ENCODE measurements around the gene FLII. TPM values are rescaled to one million over a fixed set of nuclear protein-coding genes. Genes with fewer than 3 reads are reported as not detected.

The FLII gene
- total and polyA plus RNA-seq, 12 donors: 207 to 469 (median 292) TPM

DNA sequence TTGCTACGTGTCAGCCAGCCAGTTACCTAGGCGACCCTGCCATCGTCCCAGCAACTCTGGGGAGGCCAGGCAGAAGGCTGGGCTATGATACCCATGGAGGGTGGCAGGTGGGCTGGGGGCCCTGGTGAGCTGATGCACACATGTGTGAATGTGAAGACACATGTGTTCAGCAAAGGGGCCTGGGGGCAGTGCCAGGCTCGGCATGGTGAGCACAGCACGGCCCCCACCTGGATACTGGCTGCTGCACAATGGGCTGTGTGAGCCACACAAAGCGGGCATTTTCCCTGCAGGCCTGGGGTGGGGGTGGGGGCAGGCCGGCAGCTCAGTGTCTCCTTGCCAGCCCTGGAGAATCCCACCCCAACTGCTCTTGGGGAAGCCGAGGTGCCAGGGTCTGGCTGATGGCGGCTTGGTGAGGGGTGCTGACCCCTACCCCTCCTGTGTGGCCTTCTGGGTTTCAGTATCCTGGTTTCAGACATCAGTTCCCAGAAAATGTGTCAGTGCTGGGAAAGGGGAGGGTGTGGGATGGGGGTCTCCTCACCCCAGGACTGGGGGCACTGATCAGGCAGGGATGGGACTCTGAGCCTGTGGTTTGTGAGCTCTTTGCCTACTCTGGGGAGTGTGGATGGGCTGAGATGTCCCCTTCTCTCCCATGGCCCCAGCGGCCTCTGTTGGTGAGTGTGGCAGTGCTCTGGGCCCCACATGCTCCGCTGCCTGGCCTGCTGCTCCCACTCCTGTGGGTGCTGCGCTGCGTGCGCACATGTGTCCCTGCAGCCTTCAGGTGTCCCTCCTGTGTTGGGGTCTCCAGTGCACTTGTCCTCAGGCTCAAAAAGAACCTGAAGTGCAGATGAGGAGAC is 28.0 kb downstream of the FLII start:
- Histone ChIP-seq H3K4me1 (peaks cover 6 to 14% (median 10%) of the 10 kb centered on the region in 9 donors), H3K27ac (no peak overlapping the region), H3K9me3 (no peaks in the 10 kb centered on the region), H3K36me3 (peaks cover 0 to 36% (median 4%) of the 10 kb centered on the region in 9 donors), H3K4me3 (no peak overlapping the region), H3K27me3 (no peaks in the 10 kb centered on the region)
- DNase-seq (no peak), ATAC-seq (no peak)
- intact Hi-C loops (cut with DNase I): no loop called here
- 84 to 87% methylated on average over 14 of the region's 14 CpGs for WGBS, 2 donors
- TF ChIP-seq, protein P1, sequence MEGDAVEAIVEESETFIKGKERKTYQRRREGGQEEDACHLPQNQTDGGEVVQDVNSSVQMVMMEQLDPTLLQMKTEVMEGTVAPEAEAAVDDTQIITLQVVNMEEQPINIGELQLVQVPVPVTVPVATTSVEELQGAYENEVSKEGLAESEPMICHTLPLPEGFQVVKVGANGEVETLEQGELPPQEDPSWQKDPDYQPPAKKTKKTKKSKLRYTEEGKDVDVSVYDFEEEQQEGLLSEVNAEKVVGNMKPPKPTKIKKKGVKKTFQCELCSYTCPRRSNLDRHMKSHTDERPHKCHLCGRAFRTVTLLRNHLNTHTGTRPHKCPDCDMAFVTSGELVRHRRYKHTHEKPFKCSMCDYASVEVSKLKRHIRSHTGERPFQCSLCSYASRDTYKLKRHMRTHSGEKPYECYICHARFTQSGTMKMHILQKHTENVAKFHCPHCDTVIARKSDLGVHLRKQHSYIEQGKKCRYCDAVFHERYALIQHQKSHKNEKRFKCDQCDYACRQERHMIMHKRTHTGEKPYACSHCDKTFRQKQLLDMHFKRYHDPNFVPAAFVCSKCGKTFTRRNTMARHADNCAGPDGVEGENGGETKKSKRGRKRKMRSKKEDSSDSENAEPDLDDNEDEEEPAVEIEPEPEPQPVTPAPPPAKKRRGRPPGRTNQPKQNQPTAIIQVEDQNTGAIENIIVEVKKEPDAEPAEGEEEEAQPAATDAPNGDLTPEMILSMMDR (IDR thresholded peaks at IDR 0.05): no peak

DNA sequence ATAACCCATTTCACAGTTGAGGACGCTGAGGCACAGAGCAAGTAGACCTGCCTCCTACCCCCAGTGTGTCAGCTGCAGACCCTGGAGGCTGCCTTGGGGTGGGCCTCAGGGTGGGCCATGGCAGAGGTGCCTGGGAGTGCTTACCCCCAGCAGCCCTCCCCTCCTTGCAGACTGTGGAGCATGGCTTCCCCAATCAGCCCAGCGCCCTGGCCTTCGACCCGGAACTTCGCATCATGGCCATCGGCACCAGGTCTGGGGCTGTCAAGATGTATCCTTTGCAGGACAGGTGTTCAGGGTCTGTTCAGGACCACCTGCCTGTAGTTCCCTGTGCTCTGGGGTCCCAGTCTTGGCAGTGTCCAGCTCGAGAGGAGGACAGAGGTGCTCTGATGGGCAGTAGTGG is 28.8 kb downstream of the FLII start:
- TF ChIP-seq, protein P1 (IDR thresholded peaks at IDR 0.05): no peak
- no peak for ATAC-seq
- H3K27ac ChIP-seq: no peak overlapping the region
- intact Hi-C loops (cut with DNase I): loop anchor here in 3 of 10 donors (5.0 to 10.0 kb wide), 2 partner anchors 85 to 88 kb away; partner anchors contain the start of genes SMCR8 (in 3 of the 3) and TOP3A (in 2 of the 3)
- H3K36me3 ChIP-seq: peaks cover 0 to 29% (median 4%) of the 10 kb centered on the region in 9 donors
- 94 to 96% methylated on average over 7 of the region's 7 CpGs for WGBS, 2 donors
- H3K9me3 ChIP-seq: no peaks in the 10 kb centered on the region
- no peak overlapping the region for H3K4me3 ChIP-seq
- H3K27me3 ChIP-seq: no peaks in the 10 kb centered on the region
- DNase-seq: no peak
- H3K4me1 ChIP-seq: peaks cover 10 to 18% (median 14%) of the 10 kb centered on the region in 9 donors

DNA sequence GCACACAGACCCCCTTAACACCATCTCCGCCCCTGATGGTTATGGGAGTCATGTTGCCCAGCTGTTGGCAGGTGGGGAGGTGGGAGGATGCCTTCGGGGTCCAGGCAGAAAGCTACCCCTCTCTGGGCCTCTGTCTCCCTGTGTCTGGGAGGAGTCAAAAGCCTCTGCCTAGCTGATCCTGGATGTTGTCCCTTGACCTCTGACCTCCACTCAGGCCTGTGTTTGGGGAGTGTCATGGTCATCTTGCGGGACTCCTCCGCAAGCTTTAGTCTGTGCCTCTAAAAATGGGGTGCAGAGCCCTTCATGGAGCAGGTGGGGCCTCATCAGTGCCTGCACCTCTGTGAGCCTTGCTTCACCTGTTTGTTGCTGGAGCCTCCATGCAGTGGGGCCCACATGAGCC is 29.3 kb downstream of the FLII start:
- Histone ChIP-seq H3K27me3 (no peaks in the 10 kb centered on the region), H3K27ac (no peak overlapping the region), H3K9me3 (no peaks in the 10 kb centered on the region), H3K4me3 (no peak overlapping the region), H3K36me3 (peaks cover 0 to 24% (median 4%) of the 10 kb centered on the region in 9 donors), H3K4me1 (peaks cover 11 to 23% (median 19%) of the 10 kb centered on the region in 9 donors)
- WGBS, 2 donors: 85 to 89% methylated on average over 4 of the region's 4 CpGs
- no peak for ATAC-seq
- intact Hi-C loops (cut with DNase I): loop anchor here in 3 of 10 donors (5.0 to 10.0 kb wide), 2 partner anchors 86 to 88 kb away; partner anchors contain the start of genes SMCR8 (in 3 of the 3) and TOP3A (in 2 of the 3)
- TF ChIP-seq, protein P1 (IDR thresholded peaks at IDR 0.05): no peak
- DNase-seq: no peak

DNA sequence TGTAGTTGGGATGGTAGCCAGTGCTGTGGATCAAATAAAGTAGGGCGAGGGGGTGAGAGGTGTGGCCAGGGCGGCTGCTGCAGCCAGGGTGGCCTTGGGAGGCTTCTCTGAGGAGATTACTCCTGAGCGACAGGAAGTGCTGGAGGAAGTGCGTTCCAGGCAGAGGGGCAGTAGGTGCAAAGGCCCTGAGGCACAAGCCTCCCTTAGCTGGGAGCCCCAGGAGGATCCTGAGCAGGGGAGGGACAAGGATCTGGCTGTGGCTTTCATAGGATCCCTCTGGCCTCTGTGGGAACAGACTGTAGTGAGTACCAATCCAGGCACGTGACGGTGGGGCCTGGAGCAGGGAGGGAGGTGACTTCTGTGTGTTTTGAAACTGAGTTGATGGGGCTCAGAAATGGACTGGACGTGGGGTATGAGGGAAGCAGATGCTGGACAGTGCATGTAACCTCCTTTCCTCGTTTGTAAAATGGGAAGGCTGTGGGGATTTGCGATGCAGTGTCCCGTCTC is 30.3 kb downstream of the FLII start:
- H3K4me3 ChIP-seq: no peak overlapping the region
- 92% methylated on average over 10 of the region's 10 CpGs for WGBS, 2 donors
- H3K27me3 ChIP-seq: no peaks in the 10 kb centered on the region
- TF ChIP-seq, protein P1 (IDR thresholded peaks at IDR 0.05): no peak
- no peak for ATAC-seq
- intact Hi-C loops (cut with DNase I): loop anchor here in 3 of 10 donors (5.0 to 10.0 kb wide), 2 partner anchors 87 to 89 kb away; partner anchors contain the start of genes SMCR8 (in 3 of the 3) and TOP3A (in 2 of the 3)
- H3K4me1 ChIP-seq: peaks cover 11 to 29% (median 20%) of the 10 kb centered on the region in 9 donors
- H3K27ac ChIP-seq: no peak overlapping the region
- H3K9me3 ChIP-seq: no peaks in the 10 kb centered on the region
- peaks cover 0 to 13% (median 0%) of the 10 kb centered on the region in 9 donors for H3K36me3 ChIP-seq
- DNase-seq: no peak
